ENCODE results near the gene CDC27. TPM values are rescaled to one million over a fixed set of nuclear protein-coding genes. Genes with fewer than 3 reads are reported as not detected.
"Not testable (repeated sequence)": the region's sequence is repeated elsewhere in the genome, so short reads cannot be mapped to it uniquely, and the experiment has no call there.

Gene CDC27
- total RNA-seq, 1 experiment from 2014 or later: 97.5 TPM

DNA sequence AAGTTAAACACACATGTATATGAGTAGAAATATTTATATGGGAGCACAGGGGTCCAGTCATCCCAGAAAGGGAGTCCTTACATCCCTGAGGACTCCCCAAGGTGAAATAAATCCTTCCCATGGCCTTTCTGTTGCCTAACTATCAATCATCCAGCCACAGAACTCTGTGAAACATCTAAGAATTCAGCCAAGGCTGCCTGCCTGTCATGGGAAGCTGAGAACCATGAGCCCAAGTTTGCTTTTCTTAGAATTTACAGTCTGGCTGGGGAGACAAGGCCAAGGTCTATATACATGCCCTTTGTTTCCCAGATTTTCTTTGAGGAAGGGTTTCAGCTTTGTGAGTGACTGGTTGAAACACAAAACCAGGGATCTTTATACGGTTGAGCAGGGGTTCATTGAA is 35.9 kb upstream of the CDC27 start:
- no TSS peak for BruUV-seq (replicated peaks)
- DNase-seq (ENCODE audit: low read depth, low spot score): no peak
- ChIA-PET CTCF (no interaction called here), POLR2A (no interaction called here)
- intact Hi-C loops (cut with micrococcal nuclease; ENCODE audit: unreplicated experiment) (no loop called here), in situ Hi-C loops (cut with HindIII; ENCODE audit: low pct_unique_long_range_greater_than_20kb, low sequenced_read_pairs) (no loop called here)
- Histone ChIP-seq H3K36me3 (ENCODE audit: control insufficient read depth, insufficient read depth, low read length) (no peaks in the 10 kb centered on the region), H3K4me3 (ENCODE audit: low read depth in 2 of 2, low read length in 2 of 2) (no peak overlapping the region), H3K27me3 (ENCODE audit: control insufficient read depth, insufficient read depth, low read length) (no peaks in the 10 kb centered on the region), H3K4me1 (ENCODE audit: control insufficient read depth, insufficient read depth, low read length) (peaks cover 5% of the 10 kb centered on the region), H3K27ac (ENCODE audit: low read length) (no peak overlapping the region; the same call in 1 of the 2 replicates), H3K9me3 (ENCODE audit: control insufficient read depth, insufficient read depth, low read depth, low read length) (no peaks in the 10 kb centered on the region)
- TF ChIP-seq, protein P1, sequence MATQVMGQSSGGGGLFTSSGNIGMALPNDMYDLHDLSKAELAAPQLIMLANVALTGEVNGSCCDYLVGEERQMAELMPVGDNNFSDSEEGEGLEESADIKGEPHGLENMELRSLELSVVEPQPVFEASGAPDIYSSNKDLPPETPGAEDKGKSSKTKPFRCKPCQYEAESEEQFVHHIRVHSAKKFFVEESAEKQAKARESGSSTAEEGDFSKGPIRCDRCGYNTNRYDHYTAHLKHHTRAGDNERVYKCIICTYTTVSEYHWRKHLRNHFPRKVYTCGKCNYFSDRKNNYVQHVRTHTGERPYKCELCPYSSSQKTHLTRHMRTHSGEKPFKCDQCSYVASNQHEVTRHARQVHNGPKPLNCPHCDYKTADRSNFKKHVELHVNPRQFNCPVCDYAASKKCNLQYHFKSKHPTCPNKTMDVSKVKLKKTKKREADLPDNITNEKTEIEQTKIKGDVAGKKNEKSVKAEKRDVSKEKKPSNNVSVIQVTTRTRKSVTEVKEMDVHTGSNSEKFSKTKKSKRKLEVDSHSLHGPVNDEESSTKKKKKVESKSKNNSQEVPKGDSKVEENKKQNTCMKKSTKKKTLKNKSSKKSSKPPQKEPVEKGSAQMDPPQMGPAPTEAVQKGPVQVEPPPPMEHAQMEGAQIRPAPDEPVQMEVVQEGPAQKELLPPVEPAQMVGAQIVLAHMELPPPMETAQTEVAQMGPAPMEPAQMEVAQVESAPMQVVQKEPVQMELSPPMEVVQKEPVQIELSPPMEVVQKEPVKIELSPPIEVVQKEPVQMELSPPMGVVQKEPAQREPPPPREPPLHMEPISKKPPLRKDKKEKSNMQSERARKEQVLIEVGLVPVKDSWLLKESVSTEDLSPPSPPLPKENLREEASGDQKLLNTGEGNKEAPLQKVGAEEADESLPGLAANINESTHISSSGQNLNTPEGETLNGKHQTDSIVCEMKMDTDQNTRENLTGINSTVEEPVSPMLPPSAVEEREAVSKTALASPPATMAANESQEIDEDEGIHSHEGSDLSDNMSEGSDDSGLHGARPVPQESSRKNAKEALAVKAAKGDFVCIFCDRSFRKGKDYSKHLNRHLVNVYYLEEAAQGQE (IDR thresholded peaks at IDR 0.05; ENCODE audit: insufficient read depth in 1 of 2, low read depth in 2 of 2, low read length in 1 of 2): no peak
- TF ChIP-seq TCF7L2 (IDR thresholded peaks at IDR 0.05; ENCODE audit: low read depth, low read length): no peak
- no peak for TF ChIP-seq SIN3A (IDR thresholded peaks at IDR 0.05; ENCODE audit: borderline replicate concordance, insufficient read depth, low read depth, low read length)
- TF ChIP-seq, protein P2, sequence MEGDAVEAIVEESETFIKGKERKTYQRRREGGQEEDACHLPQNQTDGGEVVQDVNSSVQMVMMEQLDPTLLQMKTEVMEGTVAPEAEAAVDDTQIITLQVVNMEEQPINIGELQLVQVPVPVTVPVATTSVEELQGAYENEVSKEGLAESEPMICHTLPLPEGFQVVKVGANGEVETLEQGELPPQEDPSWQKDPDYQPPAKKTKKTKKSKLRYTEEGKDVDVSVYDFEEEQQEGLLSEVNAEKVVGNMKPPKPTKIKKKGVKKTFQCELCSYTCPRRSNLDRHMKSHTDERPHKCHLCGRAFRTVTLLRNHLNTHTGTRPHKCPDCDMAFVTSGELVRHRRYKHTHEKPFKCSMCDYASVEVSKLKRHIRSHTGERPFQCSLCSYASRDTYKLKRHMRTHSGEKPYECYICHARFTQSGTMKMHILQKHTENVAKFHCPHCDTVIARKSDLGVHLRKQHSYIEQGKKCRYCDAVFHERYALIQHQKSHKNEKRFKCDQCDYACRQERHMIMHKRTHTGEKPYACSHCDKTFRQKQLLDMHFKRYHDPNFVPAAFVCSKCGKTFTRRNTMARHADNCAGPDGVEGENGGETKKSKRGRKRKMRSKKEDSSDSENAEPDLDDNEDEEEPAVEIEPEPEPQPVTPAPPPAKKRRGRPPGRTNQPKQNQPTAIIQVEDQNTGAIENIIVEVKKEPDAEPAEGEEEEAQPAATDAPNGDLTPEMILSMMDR (IDR thresholded peaks at IDR 0.05): no peak
- no peak for TF ChIP-seq POLR2AphosphoS5 (IDR thresholded peaks at IDR 0.05; ENCODE audit: low read depth, low read length)
- no peak for ATAC-seq

DNA sequence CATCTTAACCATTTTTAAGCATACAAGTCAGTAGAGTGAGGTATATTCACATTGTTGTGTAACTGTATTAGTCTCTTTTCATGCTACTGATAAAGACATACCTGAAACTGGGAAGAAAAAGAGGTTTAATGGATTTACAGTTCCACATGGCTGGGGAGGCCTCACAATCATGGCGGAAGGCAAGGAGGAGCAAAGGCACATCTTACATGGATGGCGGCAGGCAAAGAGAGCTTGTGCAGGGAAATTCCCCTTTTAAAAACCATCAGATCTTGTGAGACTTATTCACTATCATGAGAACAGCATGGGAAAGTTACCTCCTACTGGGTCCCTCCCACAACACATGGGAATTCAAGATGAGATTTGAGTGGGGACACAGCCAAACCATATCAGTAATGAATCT is 35.0 kb upstream of the CDC27 start:
- H3K4me1 ChIP-seq (ENCODE audit: control insufficient read depth, insufficient read depth, low read length); POLR2A ChIA-PET; H3K27me3 ChIP-seq (ENCODE audit: control insufficient read depth, insufficient read depth, low read length); ATAC-seq; BruUV-seq (replicated peaks); CTCF ChIA-PET; H3K4me3 ChIP-seq (ENCODE audit: low read depth in 2 of 2, low read length in 2 of 2); H3K9me3 ChIP-seq (ENCODE audit: control insufficient read depth, insufficient read depth, low read depth, low read length); DNase-seq (ENCODE audit: low read depth, low spot score); H3K36me3 ChIP-seq (ENCODE audit: control insufficient read depth, insufficient read depth, low read length); H3K27ac ChIP-seq (ENCODE audit: low read length); intact Hi-C loops (cut with micrococcal nuclease; ENCODE audit: unreplicated experiment); in situ Hi-C loops (cut with HindIII; ENCODE audit: low pct_unique_long_range_greater_than_20kb, low sequenced_read_pairs): not testable (repeated sequence)

DNA sequence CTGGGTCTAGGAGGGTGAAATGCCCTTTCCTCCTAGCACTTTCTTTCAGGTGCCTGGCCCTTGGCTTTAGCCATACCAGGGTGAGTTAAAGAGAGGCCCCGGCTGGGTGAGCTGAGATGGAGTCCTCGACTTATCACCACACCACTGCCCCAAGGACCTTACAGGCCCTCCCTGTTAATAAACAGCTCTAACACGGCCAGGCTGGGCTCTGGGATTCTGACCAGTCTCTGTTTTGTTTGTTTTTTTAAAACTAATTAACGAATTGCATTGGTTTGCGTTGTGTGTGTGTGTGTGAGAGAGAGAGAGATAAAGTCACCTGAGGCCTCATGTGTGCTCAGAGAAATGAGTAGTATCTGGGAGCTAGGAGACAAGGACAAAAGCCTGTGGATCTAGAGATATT is 34.4 kb upstream of the CDC27 start:
- no peak overlapping the region for H3K27ac ChIP-seq (ENCODE audit: low read length)
- H3K36me3 ChIP-seq (ENCODE audit: control insufficient read depth, insufficient read depth, low read length): no peaks in the 10 kb centered on the region
- no peak overlapping the region for H3K4me3 ChIP-seq (ENCODE audit: low read depth in 2 of 2, low read length in 2 of 2)
- TF ChIP-seq TCF7L2 (IDR thresholded peaks at IDR 0.05; ENCODE audit: low read depth, low read length): no peak
- intact Hi-C loops (cut with micrococcal nuclease; ENCODE audit: unreplicated experiment) (no loop called here), in situ Hi-C loops (cut with HindIII; ENCODE audit: low pct_unique_long_range_greater_than_20kb, low sequenced_read_pairs) (no loop called here)
- peaks cover 3% of the 10 kb centered on the region; the same call in 1 of the 2 replicates for H3K4me1 ChIP-seq (ENCODE audit: control insufficient read depth, insufficient read depth, low read length)
- ChIA-PET CTCF (no interaction called here), POLR2A (no interaction called here)
- DNase-seq (ENCODE audit: low read depth, low spot score): no peak
- no peak for ATAC-seq
- no TSS peak for BruUV-seq (replicated peaks)
- no peaks in the 10 kb centered on the region for H3K27me3 ChIP-seq (ENCODE audit: control insufficient read depth, insufficient read depth, low read length)
- H3K9me3 ChIP-seq (ENCODE audit: control insufficient read depth, insufficient read depth, low read depth, low read length): no peaks in the 10 kb centered on the region

Measured in Panc1 (cell line).